Neutrophil (primary cell): ENCODE data around the gene PXMP2.

Experiments
- H3K27ac ChIP-seq: fragments of 200-600 bp; sonication (generic); 2 replicates; pipeline ENCODE4 v1.5.1; 2016; ENCODE audit warnings: mild to moderate bottlenecking, moderate library complexity
- H3K27me3 ChIP-seq: fragments of 200-600 bp; sonication (generic); 2 replicates; pipeline ENCODE4 v1.6.0; 2016; ENCODE audit warnings: mild to moderate bottlenecking
- H3K36me3 ChIP-seq: fragments of 200-600 bp; sonication (generic); 2 replicates; pipeline ENCODE4 v1.5.1; 2017
- H3K4me1 ChIP-seq, 2 experiments: fragments of 200-600 bp in 1 of 2; sonication (generic) in 1 of 2; 1 replicate in 1 of 2; 2 replicates in 1 of 2; pipeline versions ENCODE4 v1.5.1 to v1.6.1; 2013 to 2016; ENCODE audit warnings: low read depth in 1 of 2, low read length in 1 of 2, mild to moderate bottlenecking in 1 of 2, moderate library complexity in 1 of 2; ENCODE audit not compliant: control insufficient read depth in 1 of 2, insufficient read depth in 1 of 2
- H3K4me3 ChIP-seq, 2 experiments: fragments of 200-600 bp in 1 of 2; sonication (generic) in 1 of 2; 1 replicate in 1 of 2; 2 replicates in 1 of 2; pipeline ENCODE4 v1.5.1; 2013 to 2016; ENCODE audit warnings: low read depth in 1 of 2, low read length in 1 of 2, mild to moderate bottlenecking in 1 of 2, moderate library complexity in 1 of 2
- H3K9me3 ChIP-seq: fragments of 200-600 bp; sonication (generic); 2 replicates; pipeline ENCODE4 v1.5.1; 2016
- TF ChIP-seq, protein P1 (sequence below): fragments of 200-600 bp; sonication (generic); IDR thresholded peaks from 2 replicates; pipeline ENCODE4 v1.5.1; 2016; ENCODE audit warnings: antibody characterized with exemption

PXMP2 gene

GRCh38 chr12:132728502-132728901, 41.1 kb downstream of the PXMP2 start:
- Histone ChIP-seq H3K9me3 (no peaks in the 10 kb centered on the region), H3K27ac (no peak overlapping the region), H3K4me3 (no peak overlapping the region), H3K27me3 (no peaks in the 10 kb centered on the region), H3K4me1 (no peaks in the 10 kb centered on the region), H3K36me3 (peaks cover 96% of the 10 kb centered on the region)
- TF ChIP-seq, protein P1, sequence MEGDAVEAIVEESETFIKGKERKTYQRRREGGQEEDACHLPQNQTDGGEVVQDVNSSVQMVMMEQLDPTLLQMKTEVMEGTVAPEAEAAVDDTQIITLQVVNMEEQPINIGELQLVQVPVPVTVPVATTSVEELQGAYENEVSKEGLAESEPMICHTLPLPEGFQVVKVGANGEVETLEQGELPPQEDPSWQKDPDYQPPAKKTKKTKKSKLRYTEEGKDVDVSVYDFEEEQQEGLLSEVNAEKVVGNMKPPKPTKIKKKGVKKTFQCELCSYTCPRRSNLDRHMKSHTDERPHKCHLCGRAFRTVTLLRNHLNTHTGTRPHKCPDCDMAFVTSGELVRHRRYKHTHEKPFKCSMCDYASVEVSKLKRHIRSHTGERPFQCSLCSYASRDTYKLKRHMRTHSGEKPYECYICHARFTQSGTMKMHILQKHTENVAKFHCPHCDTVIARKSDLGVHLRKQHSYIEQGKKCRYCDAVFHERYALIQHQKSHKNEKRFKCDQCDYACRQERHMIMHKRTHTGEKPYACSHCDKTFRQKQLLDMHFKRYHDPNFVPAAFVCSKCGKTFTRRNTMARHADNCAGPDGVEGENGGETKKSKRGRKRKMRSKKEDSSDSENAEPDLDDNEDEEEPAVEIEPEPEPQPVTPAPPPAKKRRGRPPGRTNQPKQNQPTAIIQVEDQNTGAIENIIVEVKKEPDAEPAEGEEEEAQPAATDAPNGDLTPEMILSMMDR, result no peak

DNA sequence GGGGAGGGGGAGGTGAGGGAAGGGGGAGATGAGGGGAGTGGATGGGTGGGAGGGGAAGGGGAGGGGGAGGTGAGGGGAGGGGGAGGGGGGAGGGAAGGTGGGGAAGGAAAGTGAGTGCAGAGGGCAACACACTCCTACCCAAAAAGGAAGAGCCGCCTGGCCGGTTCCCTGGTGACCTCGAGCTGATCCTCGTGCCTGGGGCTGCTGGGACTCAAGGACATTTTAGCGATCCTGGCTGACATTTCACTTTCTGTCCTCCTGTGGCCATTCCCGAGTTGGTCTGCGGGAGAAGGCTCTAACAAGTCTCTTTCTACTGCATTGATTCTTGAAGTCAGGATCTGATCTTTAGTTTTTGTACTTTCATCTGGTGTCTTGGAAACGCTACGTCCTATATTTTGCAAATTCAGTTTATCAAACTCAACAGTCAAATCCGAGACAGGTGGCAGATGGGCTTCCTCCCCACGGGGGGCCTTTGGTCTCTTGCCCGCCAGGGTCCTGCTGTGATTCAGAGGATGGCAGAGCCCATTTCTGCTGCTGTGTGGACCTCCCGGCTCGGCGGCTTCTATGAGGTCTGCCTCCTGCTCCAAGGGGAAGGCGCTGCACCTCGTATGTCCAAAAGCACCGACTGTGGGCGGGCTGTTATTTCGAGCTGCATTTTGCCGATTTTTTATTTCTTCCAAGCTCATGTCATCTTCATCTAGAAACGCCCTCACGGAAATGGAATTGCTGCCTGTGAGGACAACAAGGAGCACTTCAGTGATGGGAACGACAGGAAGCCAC, 42.3 kb downstream of the PXMP2 start:
- Histone ChIP-seq H3K36me3 (peaks cover 96% of the 10 kb centered on the region), H3K9me3 (no peaks in the 10 kb centered on the region)

DNA sequence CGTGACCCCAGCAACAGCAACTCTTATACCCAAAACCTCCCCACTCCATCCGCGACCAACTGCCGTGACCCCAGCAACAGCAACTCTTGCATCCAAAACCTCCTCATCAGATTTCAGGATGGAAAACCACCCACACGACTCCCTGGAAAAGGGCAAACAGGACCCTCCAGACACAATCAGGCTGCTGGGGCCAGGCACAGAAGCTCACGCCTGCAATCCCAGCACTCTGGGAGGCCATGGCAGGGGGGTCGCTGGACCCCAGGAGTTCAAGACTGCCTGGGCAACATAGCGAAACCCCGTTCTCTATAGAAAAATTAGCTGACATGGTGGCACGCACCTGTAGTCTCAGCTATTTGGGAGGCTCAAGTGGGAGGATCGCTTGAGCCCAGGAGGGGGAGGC, 43.0 kb downstream of the PXMP2 start:
- no peaks in the 10 kb centered on the region for H3K9me3 ChIP-seq
- peaks cover 96% of the 10 kb centered on the region for H3K36me3 ChIP-seq
- TF ChIP-seq, protein P1, result no peak
- H3K27ac ChIP-seq, result no peak overlapping the region
- no peaks in the 10 kb centered on the region for H3K27me3 ChIP-seq
- no peaks in the 10 kb centered on the region for H3K4me1 ChIP-seq
- no peak overlapping the region for H3K4me3 ChIP-seq

More for the DNA sequence above, 42.3 kb downstream of the PXMP2 start:
- H3K27me3 ChIP-seq, result no peaks in the 10 kb centered on the region
- H3K27ac ChIP-seq, result no peak overlapping the region
- TF ChIP-seq, protein P1, result no peak
- H3K4me3 ChIP-seq, result no peak overlapping the region
- H3K4me1 ChIP-seq, result no peaks in the 10 kb centered on the region

GRCh38 chr12:132731574-132731973, 44.2 kb downstream of the PXMP2 start:
- Histone ChIP-seq H3K4me1 (no peaks in the 10 kb centered on the region), H3K36me3 (peaks cover 96% of the 10 kb centered on the region), H3K9me3 (no peaks in the 10 kb centered on the region), H3K27ac (no peak overlapping the region), H3K4me3 (no peak overlapping the region), H3K27me3 (no peaks in the 10 kb centered on the region)
- TF ChIP-seq, protein P1, result no peak

DNA sequence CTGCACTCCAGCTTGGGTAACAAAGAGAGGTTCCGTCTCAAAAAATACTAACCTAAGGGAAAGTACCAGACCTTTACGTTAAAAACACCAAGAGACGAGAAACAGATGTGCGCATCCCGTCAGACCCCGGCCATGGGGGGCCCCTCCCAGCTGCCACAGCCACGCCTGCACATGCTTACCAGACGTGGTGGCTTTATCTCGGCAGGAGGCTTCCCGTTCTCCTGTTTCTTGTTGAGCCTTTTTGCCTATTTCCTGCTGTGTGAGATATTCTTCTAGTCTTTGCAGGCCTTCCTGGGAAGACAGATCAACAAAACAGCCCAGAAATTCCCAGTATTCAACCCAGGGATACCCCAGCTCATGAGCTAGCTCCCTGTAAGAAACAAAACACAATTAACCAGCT, 46.8 kb downstream of the PXMP2 start:
- H3K9me3 ChIP-seq, result no peaks in the 10 kb centered on the region
- TF ChIP-seq, protein P1, result no peak
- no peak overlapping the region for H3K27ac ChIP-seq
- no peaks in the 10 kb centered on the region for H3K4me1 ChIP-seq
- no peak overlapping the region for H3K4me3 ChIP-seq
- no peaks in the 10 kb centered on the region for H3K27me3 ChIP-seq
- peaks cover 97% of the 10 kb centered on the region for H3K36me3 ChIP-seq
